WTC11 (cell line): ENCODE measurements around the gene INO80D.

Source experiments
- ATF1 ChIP-seq: sonication (generic); formaldehyde crosslinking; IDR thresholded peaks from 2 replicates; pipeline ENCODE4 v1.8.1; 2023; ENCODE audit warnings: mild to moderate bottlenecking, moderate library complexity, missing genetic modification reagents
- ATF2 ChIP-seq: sonication (generic); formaldehyde crosslinking; IDR thresholded peaks from 2 replicates; pipeline ENCODE4 v1.8.1; 2022; ENCODE audit warnings: low read depth, missing genetic modification reagents, borderline replicate concordance
- ATF3 ChIP-seq: sonication (generic); formaldehyde crosslinking; conservative IDR thresholded peaks from 2 replicates; pipeline ENCODE4 v1.8.1; 2022; ENCODE audit warnings: mild to moderate bottlenecking, missing genetic modification reagents
- ATF6 ChIP-seq: sonication (generic); formaldehyde crosslinking; IDR thresholded peaks from 2 replicates; pipeline ENCODE4 v1.8.1; 2023; ENCODE audit warnings: mild to moderate bottlenecking, missing genetic modification reagents
- CTCF ChIP-seq: fragments of 200-600 bp; IDR thresholded peaks from 2 replicates; pipeline ENCODE4 v1.8.0; 2022; ENCODE audit warnings: antibody characterized with exemption
- GABPB1 ChIP-seq: sonication (generic); formaldehyde crosslinking; IDR thresholded peaks from 2 replicates; pipeline ENCODE4 v1.8.1; 2023; ENCODE audit warnings: mild to moderate bottlenecking, missing genetic modification reagents
- JUN ChIP-seq: sonication (generic); formaldehyde crosslinking; IDR thresholded peaks from 2 replicates; pipeline ENCODE4 v1.8.0; 2023; ENCODE audit warnings: mild to moderate bottlenecking, missing genetic modification reagents
- KAT7 ChIP-seq: sonication (generic); formaldehyde crosslinking; IDR thresholded peaks from 2 replicates; pipeline ENCODE4 v1.8.1; 2023; ENCODE audit warnings: missing genetic modification reagents, mild to moderate bottlenecking, borderline replicate concordance
- MAX ChIP-seq: sonication (generic); formaldehyde crosslinking; IDR thresholded peaks from 2 replicates; pipeline ENCODE4 v1.8.0; 2022; ENCODE audit warnings: mild to moderate bottlenecking, missing genetic modification reagents
- NFATC4 ChIP-seq: fragments of 250-450 bp; sonication (Bioruptor Pico); IDR thresholded peaks from 2 replicates; pipeline ENCODE4 v1.9.0; 2021; ENCODE audit warnings: mild to moderate bottlenecking
- NR1H2 ChIP-seq: sonication (generic); formaldehyde crosslinking; IDR thresholded peaks from 2 replicates; pipeline ENCODE4 v1.9.0; 2021; ENCODE audit warnings: mild to moderate bottlenecking, moderate library complexity, missing genetic modification reagents
- TEAD1 ChIP-seq: sonication (generic); formaldehyde crosslinking; IDR thresholded peaks from 2 replicates; pipeline ENCODE4 v1.8.0; 2022; ENCODE audit warnings: mild to moderate bottlenecking, missing genetic modification reagents
- TEAD4 ChIP-seq: sonication (generic); formaldehyde crosslinking; IDR thresholded peaks from 2 replicates; pipeline ENCODE4 v1.8.0; 2022; ENCODE audit warnings: mild to moderate bottlenecking, missing genetic modification reagents
- USF2 ChIP-seq: sonication (generic); formaldehyde crosslinking; IDR thresholded peaks from 2 replicates; pipeline ENCODE4 v1.8.1; 2023; ENCODE audit warnings: mild to moderate bottlenecking, missing genetic modification reagents, moderate library complexity

GRCh38 chr2:206031950-206032567 lies 53.9 kb downstream of the INO80D start:
- TF ChIP-seq CTCF = no peak
- TF ChIP-seq TEAD1 = no peak
- no peak for TF ChIP-seq NFATC4
- TF ChIP-seq ATF2 (CRISPR knock-in tag) = no peak
- no peak for TF ChIP-seq GABPB1 (CRISPR knock-in tag)
- TF ChIP-seq ATF3 (CRISPR knock-in tag) = no peak
- TF ChIP-seq TEAD4 (CRISPR knock-in tag) = no peak
- no peak for TF ChIP-seq NR1H2 (CRISPR knock-in tag)
- TF ChIP-seq USF2 (CRISPR knock-in tag) = no peak
- TF ChIP-seq KAT7 (CRISPR knock-in tag) = no peak
- no peak for TF ChIP-seq MAX (CRISPR knock-in tag)
- TF ChIP-seq JUN = no peak
- no peak for TF ChIP-seq ATF6
- TF ChIP-seq ATF1 (CRISPR knock-in tag) = no peak
